HG02763 (cell line): ENCODE results near the gene SPATA17.

ENCODE experiments used
- ATAC-seq: cut with Tn5 transposase; IDR thresholded peaks from one replicate; pipeline ENCODE4 v1.9.1; 2021; ENCODE audit warnings: mild to moderate bottlenecking, moderate library complexity; ENCODE audit not compliant: unreplicated experiment

The SPATA17 gene

DNA sequence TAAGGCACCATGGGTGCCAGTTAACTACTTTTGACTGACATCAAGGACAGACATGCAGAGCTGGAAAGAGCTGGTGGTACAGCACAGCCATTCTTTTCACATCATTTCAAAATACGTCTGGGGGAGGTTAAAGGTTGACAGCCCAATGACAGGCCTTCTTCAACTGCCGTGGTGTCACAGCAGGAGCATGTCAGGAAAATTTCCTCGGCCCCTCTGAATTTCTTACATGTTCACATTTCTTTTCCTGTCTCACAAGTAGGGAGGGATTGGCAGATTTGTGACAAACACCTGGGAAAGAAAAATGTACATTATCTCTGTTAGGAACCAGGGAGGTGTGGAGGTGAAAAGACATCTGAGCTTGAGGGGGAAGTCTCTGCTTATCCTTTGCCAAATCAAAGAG, 279.1 kb downstream of the SPATA17 start:
- no peak for ATAC-seq

DNA sequence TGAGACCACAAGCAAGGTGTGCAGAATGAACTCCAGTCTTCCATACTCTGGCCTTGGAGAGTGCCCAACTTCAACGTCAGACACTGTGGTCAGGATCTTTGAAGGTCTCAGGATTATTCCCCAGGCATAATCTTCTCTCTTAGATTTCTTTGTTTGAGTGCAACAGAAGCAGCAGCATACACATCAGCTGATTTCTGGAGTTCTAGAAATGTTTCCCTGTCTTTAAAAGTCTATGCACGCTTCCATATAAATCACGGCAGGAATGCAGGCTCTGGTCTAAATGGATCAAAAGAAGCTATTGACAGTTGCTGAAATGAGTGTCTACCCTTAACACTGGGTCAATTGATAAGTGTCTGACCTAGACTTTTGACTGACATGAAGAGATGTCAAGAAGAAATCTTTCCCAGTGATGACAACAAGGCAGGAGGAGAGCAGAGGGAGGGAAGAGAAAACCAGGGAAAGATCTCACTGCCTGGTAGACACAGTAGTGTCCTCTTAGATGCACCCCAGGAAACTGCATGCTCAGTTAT, 279.7 kb downstream of the SPATA17 start:
- ATAC-seq, result no peak

DNA sequence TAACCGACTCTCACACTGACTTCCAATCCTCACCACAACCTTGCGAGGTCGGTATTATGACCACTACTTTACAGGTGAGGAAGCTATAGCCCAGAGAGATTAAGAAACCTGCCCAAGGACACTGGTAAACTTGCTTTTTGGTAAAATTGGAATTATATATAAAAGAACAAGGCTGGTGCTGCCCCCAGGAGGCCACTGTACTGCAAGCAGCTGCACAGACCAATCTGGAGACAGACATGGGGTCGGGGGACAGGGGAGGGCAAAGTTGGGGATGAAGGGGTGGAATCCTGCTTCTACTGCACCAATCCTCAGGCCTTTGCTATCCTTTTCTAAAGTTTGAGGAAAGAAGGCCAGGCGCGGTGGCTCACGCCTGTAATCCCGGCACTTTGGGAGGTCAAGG, 280.8 kb downstream of the SPATA17 start:
- ATAC-seq, result no peak

DNA sequence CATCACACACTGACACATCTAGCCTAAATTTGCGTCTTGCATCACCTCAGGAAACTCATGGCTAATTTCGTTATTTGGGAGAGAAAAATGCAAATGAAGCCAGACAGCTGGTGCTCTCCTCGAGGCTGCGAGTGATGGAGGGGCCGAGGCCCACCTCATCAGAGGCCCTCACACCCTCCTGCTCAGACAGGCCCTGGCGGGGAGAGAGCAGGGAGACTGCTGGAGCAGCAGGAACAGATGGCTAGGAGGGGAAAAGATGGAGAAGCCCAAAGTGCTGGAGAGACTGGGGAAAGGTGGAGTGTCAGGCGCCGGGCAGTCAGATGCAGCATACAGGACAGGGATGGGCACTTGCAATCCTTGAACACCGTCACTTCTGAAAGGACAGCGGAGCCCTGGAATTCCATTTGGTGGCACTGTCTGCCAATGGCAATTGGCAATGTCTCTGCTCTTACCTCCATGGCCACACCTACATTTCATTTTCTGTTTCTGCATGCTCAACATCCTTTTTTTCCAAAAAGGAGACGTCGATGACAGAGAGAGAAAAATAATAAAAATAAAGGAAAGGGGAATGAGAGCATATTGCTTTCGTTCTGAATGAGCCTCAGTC, 286.2 kb downstream of the SPATA17 start:
- ATAC-seq, result no peak

DNA sequence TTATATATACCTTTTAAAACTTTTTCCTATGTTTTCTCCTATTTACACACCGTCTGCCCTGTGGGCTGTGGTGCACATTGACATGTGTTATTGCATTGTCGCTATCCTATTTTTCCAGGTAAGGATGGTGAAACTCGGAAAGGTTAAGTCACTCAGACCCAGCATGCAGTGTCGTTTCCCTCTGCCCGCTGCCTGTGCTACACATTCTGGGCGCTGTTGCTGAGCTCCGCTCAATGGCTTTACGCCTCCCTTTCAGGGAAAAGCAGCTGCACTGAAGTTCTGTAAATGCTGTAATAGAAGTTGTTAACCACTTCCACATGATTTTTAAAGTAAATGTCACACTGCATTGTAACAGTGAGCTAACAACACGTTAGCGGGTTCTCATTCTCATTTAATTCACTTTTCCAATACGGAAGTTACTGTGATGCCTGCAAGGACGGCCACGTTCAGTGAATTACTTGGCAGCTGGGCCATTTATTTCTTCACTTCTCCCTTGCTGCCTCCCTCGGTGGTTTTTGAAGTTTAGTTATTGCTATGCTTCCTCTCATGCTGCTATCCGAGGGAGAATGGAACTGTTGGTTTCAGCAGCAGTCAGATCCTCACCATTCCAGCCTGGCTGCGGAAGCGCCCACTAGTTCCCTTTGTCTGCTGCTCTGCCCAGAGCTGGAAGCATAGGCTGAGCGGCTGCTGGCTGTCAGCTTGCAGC, 288.7 kb downstream of the SPATA17 start:
- no peak for ATAC-seq
